Frontal cortex (tissue), 4 donors: ENCODE results near the gene MUSK. TPM values are rescaled to one million over a fixed set of nuclear protein-coding genes. Genes with fewer than 3 reads are reported as not detected.

Experiments
- DNase-seq, 2 donors: peaks; one replicate each; pipeline ENCODE4 v3.0.0; 2012; ENCODE audit warnings: low spot score in 2 of 2
- FAIRE-seq: peaks from 2 replicates; lab custom pipeline; 2012; peaks lifted over from hg19 to GRCh38; lab: Jason Lieb, UNC
- total RNA-seq: library from RNA; depleted of rRNA; stranded (reverse); fragments of >200 nt; gene quantifications from one replicate; pipeline ENCODE4 v1.2.3, GENCODE V29; 2014
- donor health status: control.
- donor health status: control.
- donor health status: control.

MUSK gene
- under 0.01 TPM for total RNA-seq

- FAIRE-seq (no peak), DNase-seq (no peak)
Measured at GRCh38 chr9:110668570-110669167, at the start of gene MUSK. TSS of gene MUSK (plus strand) at chr9:110668791. CDS start at chr9:110668905, 114 bp downstream.

GRCh38 chr9:110619831-110620230, 48.8 kb upstream of the MUSK start:
- FAIRE-seq: no peak
- no peak for DNase-seq

GRCh38 chr9:110620726-110621125, 47.9 kb upstream of the MUSK start:
- DNase-seq (no peak), FAIRE-seq (no peak)

- DNase-seq: no peak
- FAIRE-seq: no peak
Measured at GRCh38 chr9:110622368-110622767, 46.2 kb upstream of the MUSK start.

GRCh38 chr9:110623462-110624025, 45.0 kb upstream of the MUSK start:
- FAIRE-seq: peak; percentile 96
- DNase-seq: peak; percentile 17 to 27

GRCh38 chr9:110626101-110626829, 42.3 kb upstream of the MUSK start:
- DNase-seq (no peak), FAIRE-seq (no peak)

GRCh38 chr9:110635589-110635988, 33.0 kb upstream of the MUSK start:
- DNase-seq (no peak), FAIRE-seq (no peak)

GRCh38 chr9:110638381-110638954, 30.1 kb upstream of the MUSK start:
- DNase-seq: no peak
- peak; percentile 98 for FAIRE-seq

GRCh38 chr9:110640736-110641135, 27.9 kb upstream of the MUSK start:
- no peak for FAIRE-seq
- DNase-seq: no peak

GRCh38 chr9:110641293-110641692, 27.3 kb upstream of the MUSK start:
- FAIRE-seq (no peak), DNase-seq (no peak)

GRCh38 chr9:110648696-110649095, 19.9 kb upstream of the MUSK start:
- DNase-seq (no peak), FAIRE-seq (no peak)

- DNase-seq (no peak), FAIRE-seq (no peak)
Measured at GRCh38 chr9:110650261-110650660, 18.3 kb upstream of the MUSK start.

GRCh38 chr9:110650991-110651411, 17.6 kb upstream of the MUSK start:
- FAIRE-seq (no peak), DNase-seq (no peak)

GRCh38 chr9:110655754-110656641, 12.6 kb upstream of the MUSK start:
- DNase-seq (no peak), FAIRE-seq (no peak)

GRCh38 chr9:110659891-110660541, 8.6 kb upstream of the MUSK start:
- DNase-seq (no peak), FAIRE-seq (no peak)

GRCh38 chr9:110669433-110669832, 842 bp downstream of the MUSK start:
- DNase-seq (no peak), FAIRE-seq (no peak)

GRCh38 chr9:110671849-110672248, 3.3 kb downstream of the MUSK start:
- FAIRE-seq (no peak), DNase-seq (no peak)

- DNase-seq: no peak
- no peak for FAIRE-seq
Measured at GRCh38 chr9:110672873-110673510, 4.4 kb downstream of the MUSK start.

- DNase-seq (no peak), FAIRE-seq (no peak)
Measured at GRCh38 chr9:110687497-110687896, 18.9 kb downstream of the MUSK start.
